ENCODE measurements around the gene NABP2.
"Not testable (repeated sequence)": the region's sequence is repeated elsewhere in the genome, so short reads cannot be mapped to it uniquely, and the experiment has no call there.

The NABP2 gene

DNA sequence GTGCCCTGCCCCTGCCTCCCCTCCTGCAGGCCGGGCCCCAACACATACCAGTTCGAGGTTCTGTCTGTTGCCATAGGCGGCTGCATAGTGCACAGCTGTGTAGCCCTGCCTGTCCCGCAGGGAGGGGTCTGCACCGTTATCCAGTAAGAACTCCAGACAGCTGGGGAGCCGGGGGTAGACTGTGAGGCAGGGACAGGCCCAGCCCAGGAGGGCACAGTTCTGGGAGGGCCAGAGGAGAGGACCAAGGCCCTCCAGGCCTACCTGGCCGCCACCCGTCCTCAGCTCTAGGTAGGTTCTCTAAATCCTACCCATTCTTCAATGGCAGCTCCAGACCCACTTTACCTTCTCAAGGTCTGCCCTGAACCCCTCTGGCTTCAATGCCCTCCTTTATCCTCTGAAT lies 24.6 kb downstream of the NABP2 start:
- DNase-seq, result no peak

DNA sequence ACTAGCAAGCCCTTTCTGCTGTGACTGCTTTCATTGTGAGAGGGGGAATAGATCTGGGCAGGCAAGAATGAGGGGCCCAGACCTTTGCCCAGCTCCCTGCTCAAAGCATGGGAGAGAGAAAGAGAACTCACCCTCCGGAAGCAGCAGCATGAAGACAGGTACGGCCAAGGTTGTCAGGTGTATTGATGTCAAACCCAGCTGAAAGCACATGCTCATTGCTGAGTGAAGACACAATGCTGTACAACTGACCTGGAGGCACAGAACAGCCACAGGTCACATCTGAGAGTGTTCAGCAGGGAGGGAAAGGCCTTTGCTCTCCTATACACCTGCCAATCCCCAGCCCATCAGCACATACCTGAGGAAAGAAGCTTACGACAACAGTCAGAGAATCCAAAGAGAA lies 28.5 kb downstream of the NABP2 start:
- no peak for DNase-seq

GRCh38 chr12:56253091-56253490 lies 28.9 kb downstream of the NABP2 start:
- DNase-seq, result no peak

DNA sequence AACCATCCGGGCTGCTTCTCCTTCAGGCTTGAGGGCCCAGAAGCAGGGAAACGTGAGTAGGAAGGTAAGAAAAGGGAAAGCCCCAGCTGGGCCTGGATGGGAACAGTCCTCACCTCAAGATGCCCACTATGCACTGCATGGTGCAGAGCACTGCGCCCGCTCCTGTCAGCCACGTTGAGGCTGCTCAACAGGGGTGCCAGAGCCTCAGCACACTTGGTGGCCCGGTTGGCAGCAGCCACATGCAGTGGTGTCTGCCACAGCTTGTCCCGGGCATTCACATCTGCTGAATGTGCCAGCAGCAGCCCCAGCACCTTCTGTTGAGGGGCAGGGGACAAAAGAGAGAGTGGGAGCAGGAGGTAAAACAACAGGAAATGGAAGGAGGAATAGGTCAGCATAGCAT lies 31.5 kb downstream of the NABP2 start:
- no peak for DNase-seq

DNA sequence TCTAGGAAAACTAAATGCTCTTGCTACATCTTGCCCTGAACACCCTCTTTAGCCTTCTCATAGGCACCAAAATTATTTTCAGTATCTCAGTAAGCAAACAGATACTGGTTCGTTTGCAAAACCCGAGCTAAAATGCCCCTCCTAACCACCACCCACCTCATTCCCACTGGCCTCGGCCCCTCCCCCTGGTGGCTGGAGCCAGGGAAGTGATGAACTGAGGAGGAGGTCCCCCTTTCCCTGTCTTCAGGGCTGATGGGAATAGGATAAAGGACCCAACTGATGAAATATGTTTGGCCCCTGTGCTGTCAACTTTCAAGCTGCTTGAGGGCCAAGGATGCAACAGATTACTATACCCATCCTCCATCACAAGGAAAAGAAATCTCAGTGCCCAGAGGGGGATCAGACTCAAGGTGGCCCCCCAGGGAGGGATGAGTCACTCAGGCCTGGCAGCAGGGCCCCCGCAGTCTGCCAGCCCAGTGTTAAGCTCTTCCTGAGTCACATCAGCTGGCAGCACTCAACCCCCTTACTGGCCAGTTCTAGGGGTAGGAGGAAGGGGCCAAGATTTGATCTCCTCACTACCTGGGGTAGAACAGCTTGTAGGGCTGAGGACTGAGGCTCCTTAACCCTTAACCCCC lies 32.3 kb downstream of the NABP2 start:
- DNase-seq, result no peak

DNA sequence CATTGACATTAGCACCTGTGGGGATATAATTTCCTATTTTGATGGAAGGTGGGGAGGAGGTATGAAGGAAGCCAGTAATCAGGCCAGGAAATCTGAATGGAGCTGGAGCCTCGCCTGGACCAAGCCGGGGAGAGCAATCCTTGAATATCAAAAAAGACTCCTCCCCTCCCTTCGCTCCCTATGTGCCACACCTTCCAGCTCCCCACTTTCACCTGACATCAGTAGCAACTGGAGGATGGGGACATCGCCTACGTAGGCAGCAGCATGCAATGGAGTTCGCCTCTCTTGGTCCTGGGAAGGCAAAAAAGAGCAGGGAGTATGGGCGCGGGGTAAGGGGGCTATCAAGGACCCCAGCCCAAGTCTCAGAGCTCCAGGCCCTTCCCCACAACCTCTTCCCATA lies 32.9 kb downstream of the NABP2 start:
- no peak for DNase-seq

DNA sequence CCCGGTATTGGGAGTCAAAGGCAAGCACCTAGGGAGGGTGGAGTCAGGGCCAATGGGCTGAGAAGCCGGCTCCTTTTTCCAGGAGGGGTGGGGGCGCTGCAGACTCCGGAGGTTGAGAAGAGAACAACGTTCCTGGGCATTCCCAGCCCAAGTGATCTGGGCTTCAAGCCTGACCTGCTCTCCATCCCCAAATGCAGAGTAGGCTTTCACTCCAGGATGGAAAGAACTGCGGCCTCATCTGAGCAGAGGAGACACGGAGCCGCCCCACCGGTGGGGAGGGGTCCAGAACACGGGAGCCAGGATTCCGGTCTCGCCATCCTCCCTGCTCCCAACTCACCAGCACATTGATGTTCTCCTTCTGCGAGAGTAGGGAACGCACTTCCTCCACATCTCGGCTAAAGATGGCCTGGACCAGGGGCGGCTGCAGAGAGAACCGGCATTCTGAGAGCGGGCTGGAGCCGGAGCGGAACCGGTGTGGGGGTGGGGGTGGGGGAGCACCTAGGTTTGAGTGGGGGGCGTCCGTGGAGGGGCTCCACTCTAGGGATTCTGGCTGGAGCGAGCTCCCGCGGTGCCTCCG lies 33.4 kb downstream of the NABP2 start:
- DNase-seq, result no peak

DNA sequence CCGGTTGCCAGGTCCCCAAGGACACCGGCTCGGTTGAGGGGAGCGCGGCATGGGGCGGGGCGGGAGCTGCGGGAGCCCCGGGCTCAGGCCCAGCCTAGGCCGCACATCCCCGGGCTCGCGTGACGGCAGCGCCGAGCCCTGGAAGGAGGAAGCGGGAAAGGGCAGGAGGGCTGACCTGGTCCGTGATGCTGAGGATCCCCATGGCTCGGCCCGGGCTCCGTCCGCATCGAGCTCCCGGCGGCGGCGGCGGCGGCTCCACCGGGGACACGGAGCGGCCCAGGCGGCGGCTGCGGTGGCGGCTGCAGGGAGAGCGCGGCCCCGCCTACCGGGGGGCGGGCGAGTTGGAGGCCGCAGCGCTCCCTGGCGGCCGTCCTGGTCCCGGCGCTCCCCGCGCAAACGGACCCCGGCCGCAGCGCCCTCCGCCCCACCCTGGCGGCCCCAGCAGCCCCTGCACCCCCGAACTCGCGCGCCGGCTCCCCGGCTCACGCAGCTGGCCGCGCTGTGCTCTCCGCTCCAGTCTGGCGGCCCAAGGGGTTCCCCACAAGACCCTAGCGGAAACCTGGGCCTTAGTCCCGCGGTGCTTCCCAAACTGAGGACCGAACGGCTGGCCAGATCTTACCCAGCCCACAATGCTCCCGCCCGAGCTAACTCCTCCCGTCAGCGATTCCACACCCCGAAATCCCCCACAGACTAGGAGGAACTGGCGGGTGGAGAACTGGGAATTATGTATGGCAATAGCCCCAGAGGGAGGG lies 34.1 kb downstream of the NABP2 start, which contains the start of gene ANKRD52:
TSS of gene ANKRD52 (minus strand) at position 317 of the 752 bp plus-strand sequence. CDS start at position 202, 115 bp downstream.
- DNase-seq, result peak; percentile 88

DNA sequence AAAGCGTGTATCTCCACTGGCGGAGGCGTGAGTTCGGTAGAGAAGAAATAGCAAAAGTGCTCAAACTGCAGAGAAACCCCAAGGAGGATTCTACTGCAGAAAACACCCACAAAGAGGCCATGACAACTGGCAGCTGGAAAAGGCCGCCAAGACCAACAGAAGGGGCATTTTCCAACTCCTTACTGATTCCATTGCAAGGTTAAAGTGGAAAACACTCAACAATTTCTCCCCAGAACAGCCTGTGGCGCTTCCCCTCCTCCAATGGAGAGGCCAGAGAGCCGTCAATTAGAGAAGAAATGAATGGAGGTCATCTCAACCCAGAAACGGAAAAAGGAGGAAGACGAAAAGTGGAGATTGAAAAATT lies 34.7 kb downstream of the NABP2 start:
- DNase-seq, result no peak

GRCh38 chr12:56260380-56260779 lies 36.2 kb downstream of the NABP2 start:
- DNase-seq, result no peak

DNA sequence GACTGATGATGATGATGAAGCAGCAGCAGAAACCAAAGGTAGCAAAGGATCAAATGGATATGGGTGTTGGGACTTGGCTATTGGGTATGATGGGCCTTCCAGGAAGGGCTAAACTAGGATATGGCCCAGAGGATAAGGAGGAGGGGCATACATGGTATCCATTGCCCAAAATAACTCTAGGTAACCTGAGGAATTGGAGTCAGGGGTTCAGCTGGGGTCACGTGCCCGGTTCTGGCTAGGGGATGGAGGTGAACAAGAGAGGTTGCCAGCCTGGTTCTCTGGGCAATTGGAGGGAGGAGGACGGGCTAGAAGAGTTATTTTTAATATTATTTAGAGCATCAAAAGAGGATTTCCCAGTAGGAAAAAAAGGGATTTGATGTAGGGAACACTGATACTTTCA lies 36.8 kb downstream of the NABP2 start:
- no peak for DNase-seq

DNA sequence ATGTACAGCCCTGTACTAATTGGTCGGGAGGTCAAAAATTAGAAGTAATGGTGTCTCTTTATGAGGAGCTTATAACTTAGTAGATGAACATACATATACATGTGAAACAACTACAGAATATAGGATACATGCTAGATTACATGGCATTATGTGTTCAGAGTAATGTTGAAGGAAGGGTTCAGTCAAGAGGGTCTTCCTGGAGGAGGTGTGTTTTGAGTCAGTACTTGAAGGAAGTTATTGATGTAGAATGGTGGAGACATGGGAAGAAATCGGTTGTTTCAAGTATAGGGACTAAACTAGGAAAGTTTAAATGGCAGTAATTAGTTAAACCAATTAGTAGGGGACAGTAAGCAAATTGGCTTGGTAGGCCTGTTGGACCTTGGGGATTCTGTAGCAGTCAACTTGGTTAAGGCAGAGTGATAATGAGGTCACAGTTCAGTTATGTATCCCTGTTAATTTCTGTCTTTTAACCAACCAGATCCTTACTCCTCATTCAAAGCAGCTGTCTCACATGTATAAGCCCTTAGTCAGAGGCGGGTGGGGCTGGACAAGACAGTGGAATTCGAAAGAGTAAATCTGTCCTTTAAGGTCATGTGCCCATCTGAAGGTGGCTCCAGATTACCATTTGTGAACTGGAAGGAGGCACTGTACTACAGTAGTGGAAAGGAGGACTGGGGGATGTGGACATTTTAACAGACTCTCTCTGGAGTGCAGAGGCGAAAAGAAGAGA lies 37.5 kb downstream of the NABP2 start:
- no peak for DNase-seq

GRCh38 chr12:56262955-56263354 lies 38.8 kb downstream of the NABP2 start:
- DNase-seq, result not testable (repeated sequence)

- DNase-seq, result not testable (repeated sequence)
Observed at GRCh38 chr12:56266068-56266692, 42.0 kb downstream of the NABP2 start.

DNA sequence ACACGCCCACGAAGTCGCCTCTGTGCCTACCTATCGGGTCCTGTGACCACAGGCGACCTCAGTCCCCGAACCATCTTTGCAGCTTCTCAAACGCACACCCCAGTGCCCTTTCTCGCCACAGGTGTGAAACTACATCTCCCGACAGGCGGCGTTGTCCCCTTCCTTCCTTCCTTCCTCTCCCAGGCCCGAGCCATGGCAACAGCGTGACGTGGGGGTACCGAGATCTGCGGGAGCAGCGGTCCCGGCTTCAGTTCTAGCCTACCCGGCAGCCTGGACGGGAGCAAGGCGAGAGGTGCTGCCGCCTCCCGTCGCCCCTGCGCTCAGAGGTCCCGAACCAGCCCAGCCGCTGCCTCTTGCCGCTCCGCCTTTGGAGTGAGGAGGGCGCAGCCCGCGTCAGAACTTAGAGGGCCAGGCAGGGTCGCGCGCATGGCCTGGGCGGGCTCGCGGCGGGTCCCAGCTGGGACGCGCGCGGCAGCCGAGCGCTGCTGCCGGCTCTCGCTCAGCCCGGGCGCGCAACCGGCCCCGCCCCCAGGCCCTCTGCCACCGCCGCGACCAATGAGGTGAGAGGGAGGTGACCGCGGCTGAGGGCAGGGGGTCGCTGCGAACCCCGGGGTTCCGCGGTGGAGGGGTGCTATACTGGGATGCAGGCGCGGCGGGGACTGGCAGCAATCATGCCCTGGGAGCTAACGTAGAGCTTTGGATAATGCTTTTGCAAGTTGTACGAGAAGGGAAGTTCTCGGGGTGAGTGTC lies 42.7 kb downstream of the NABP2 start, which contains the start of gene COQ10A:
TSS of gene COQ10A (plus strand) at position 250 of the 750 bp plus-strand sequence. CDS start at position 427, 177 bp downstream.
- DNase-seq, result peak; percentile 91

DNA sequence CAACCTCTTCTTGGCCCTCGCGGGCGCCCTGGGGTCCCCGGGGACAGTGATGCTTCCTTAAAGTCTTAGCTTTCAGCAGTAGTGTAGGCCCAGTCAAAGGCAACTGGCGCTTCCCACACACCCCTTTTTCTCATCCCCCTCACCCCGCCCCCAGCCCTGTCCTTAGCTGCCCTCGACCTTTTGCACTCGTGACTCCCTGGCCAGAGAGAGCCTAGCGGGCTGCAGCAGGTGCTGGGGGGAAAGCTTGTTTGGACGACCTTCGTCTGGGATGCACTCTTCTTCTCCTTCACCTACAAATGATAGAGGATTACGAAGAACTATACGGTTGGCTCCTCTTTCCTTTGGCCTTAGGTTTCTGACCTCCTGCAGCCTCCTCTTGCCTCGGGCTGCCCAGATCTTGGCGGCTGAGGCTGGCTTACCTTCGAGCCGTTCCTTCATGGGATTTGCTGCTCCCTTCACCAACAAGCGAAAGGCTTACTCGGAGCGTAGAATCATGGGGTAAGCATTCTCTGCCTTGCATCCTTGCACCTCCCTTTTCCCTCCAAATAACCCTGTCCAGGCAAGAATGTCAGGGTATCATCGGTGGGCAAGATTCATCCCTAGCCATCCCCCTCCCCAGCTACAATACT lies 43.4 kb downstream of the NABP2 start:
- peak; percentile 40 for DNase-seq

DNA sequence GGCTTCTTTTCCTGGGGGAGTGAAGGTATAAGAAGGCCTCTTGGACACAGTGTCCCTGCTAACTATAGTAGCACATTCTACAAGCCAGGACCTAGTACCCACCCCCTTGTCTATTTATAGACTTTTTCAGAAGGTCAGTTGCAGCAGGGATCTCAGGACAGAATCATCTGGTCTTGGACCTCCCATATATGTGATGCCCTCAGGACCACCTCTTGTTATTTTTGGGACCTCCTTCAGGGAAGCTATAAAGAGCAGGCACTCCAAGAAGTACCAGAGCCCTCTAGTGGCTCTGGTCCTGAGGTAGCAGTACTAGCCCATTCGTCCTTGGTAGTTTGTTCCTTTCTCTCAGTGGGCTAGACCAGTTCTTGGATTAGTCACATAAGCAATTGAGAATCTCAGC lies 46.9 kb downstream of the NABP2 start:
- peak; percentile 26 for DNase-seq

DNA sequence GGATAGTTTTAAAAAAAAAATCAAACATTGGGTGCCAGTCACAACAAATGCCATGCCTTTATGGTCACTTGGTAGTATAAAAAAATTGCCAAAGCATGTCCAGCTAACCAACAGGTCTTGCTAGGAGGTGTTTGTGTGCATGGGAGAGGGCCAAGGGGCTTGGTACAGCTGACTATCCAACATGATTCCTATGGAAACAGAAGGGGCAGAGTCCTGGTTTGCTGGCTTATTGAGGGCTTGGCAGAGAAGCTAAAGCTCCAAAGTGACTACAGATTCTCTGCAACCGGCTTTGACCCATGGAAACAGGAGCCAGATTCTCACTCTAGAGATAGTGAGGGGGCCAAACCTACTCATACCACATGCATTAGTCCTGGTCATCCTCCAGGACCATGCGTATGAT lies 48.3 kb downstream of the NABP2 start:
- DNase-seq, result not testable (repeated sequence)

DNA sequence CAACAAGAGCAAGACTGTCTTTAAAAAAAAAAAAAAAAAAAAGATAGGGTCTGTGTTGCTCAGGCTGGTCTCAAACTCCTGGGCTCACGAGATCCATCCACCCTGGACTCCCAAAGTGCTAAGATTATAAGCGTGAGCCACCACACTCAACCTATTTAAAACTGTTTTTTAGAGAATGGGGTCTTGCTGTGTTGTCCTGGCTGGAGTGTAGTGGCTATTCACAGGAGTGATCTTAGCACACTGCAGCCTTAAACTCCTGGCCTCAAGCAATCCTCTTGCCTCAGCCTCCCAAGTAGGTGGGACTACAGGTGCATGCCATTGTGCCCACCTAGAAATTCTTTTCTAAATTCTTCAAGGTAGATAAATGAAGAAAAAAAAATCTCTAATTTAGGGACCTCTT lies 50.2 kb downstream of the NABP2 start:
- DNase-seq, result no peak

DNA sequence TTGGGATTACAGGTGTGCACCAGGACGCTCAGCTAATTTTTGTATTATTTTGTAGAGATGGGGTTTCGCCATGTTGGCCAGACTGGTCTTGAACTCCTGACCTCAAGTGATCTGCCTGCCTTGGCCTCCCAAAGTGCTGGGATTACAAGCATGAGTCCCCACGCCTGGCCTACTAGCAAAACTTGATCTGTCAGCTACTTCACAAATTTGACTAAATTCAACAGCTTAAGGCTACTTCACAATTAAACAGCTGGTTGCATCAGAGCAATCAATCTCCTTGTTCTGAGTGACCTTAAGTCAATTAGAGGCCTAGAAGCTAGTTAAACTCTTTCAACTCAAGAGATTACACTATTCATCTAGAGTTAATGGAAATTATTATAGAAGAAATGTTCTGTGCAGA lies 54.8 kb downstream of the NABP2 start:
- DNase-seq, result no peak
